ENCODE measurements around the gene PTP4A2.

The PTP4A2 gene

DNA sequence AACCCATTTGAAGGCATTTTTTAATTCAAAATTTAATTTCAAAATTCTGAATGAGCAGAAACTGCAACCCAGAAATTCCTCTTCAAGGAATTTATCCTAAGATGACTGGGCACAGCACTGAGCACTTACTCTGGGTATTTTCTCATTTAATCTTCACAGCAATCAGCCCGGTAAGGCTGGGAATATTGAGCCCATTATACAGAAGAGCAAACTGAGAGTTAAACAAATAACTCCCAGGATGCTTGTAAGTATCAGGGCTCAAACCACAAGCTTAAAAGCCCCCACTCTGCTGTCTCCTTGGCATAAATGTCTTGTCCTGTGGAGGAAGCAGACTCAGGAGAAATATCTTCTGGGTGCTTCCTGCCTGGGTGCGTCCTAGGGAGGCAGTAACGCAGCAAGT, 69.3 kb downstream of the PTP4A2 start:
- Histone ChIP-seq H3K27me3 (ENCODE audit: insufficient read depth, low read length, poor library complexity, severe bottlenecking) (no peaks in the 10 kb centered on the region), H3K36me3 (ENCODE audit: insufficient read depth, low read length) (no peaks in the 10 kb centered on the region), H3K79me2 (ENCODE audit: insufficient read depth, low read length) (no peaks in the 10 kb centered on the region), H3K4me1 (ENCODE audit: insufficient read depth, low read length, poor library complexity, severe bottlenecking) (peaks cover 9% of the 10 kb centered on the region), H3K9me2 (replicated peaks; ENCODE audit: low read depth, low read length) (no peaks in the 10 kb centered on the region), H3K4me2 (ENCODE audit: low read depth, low read length, poor library complexity, severe bottlenecking) (no peak overlapping the region), H3K9me3 (ENCODE audit: insufficient read depth, low read depth, low read length) (no peaks in the 10 kb centered on the region), H4K20me1 (ENCODE audit: insufficient read depth, low read length, poor library complexity, severe bottlenecking) (no peaks in the 10 kb centered on the region), H3K4me3 (ENCODE audit: low read length, poor library complexity, severe bottlenecking) (no peak overlapping the region), H3K9ac (ENCODE audit: low read depth, low read length, poor library complexity, severe bottlenecking) (no peak overlapping the region), H3F3A (ENCODE audit: low read depth) (no peaks in the 10 kb centered on the region), H2AFZ (ENCODE audit: low read length) (no peak overlapping the region)
- TF ChIP-seq, protein P1, sequence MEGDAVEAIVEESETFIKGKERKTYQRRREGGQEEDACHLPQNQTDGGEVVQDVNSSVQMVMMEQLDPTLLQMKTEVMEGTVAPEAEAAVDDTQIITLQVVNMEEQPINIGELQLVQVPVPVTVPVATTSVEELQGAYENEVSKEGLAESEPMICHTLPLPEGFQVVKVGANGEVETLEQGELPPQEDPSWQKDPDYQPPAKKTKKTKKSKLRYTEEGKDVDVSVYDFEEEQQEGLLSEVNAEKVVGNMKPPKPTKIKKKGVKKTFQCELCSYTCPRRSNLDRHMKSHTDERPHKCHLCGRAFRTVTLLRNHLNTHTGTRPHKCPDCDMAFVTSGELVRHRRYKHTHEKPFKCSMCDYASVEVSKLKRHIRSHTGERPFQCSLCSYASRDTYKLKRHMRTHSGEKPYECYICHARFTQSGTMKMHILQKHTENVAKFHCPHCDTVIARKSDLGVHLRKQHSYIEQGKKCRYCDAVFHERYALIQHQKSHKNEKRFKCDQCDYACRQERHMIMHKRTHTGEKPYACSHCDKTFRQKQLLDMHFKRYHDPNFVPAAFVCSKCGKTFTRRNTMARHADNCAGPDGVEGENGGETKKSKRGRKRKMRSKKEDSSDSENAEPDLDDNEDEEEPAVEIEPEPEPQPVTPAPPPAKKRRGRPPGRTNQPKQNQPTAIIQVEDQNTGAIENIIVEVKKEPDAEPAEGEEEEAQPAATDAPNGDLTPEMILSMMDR (conservative IDR thresholded peaks at IDR 0.05; ENCODE audit: low read length): no peak
- TF ChIP-seq EZH2phosphoT487 (IDR thresholded peaks at IDR 0.05; ENCODE audit: borderline replicate concordance): no peak

DNA sequence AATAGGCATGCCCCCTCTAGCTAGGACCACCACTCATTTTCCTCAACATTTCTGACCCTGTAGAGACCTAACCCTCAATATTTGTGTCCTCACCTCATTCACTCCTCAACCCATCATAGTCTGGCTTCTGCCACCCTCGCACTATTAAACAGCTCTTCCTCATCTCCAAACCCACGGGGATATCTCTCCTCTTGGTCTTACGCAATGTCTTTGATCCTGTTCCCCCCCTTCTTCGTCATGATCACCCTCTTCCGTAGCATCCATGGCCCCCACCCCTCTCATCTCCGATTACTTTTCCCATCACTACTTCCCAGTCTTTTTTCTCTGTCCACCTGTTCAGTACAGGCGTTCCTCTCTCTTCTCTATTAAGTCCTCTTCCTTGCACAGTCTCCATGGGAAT, 70.6 kb downstream of the PTP4A2 start:
- Histone ChIP-seq H3K9ac (ENCODE audit: low read depth, low read length, poor library complexity, severe bottlenecking) (no peak overlapping the region), H3K36me3 (ENCODE audit: insufficient read depth, low read length) (no peaks in the 10 kb centered on the region), H3K4me1 (ENCODE audit: insufficient read depth, low read length, poor library complexity, severe bottlenecking) (peaks cover 9% of the 10 kb centered on the region)

DNA sequence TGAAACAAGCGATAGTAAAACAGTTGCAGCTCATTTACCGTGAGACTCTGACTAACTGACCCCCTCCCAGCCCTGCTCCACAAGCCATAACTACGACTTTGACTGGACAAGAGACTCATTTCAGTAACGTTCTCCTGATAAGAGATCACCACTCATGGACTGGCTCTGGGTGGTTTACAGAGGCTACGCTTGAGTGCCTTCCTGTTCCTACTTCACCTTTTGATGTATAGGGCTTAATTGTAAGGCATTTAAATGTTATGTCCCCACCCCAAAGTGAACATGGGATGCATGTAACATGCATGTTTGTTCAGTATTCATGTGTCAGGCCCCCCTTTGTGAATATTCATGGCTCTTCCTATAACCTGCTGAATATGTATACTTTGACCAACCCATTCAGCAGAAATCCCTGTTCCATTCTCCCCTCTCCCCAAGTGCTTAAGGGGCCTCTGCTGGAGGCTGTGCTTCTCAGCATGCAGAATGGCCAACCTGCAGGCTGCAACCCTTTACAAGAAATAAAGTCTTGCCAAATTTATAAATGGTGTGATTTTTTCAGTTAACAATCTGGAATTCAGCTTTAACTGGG, 71.6 kb downstream of the PTP4A2 start:
- peak overlapping the region; percentile 55 for H3K4me2 ChIP-seq (ENCODE audit: low read depth, low read length, poor library complexity, severe bottlenecking)
- H3K9ac ChIP-seq (ENCODE audit: low read depth, low read length, poor library complexity, severe bottlenecking): peak overlapping the region; percentile 47

More for the DNA sequence above, 70.6 kb downstream of the PTP4A2 start:
- Histone ChIP-seq H3F3A (ENCODE audit: low read depth) (no peaks in the 10 kb centered on the region), H3K27me3 (ENCODE audit: insufficient read depth, low read length, poor library complexity, severe bottlenecking) (no peaks in the 10 kb centered on the region), H3K9me2 (replicated peaks; ENCODE audit: low read depth, low read length) (no peaks in the 10 kb centered on the region), H3K4me2 (ENCODE audit: low read depth, low read length, poor library complexity, severe bottlenecking) (no peak overlapping the region), H3K4me3 (ENCODE audit: low read length, poor library complexity, severe bottlenecking) (no peak overlapping the region), H2AFZ (ENCODE audit: low read length) (no peak overlapping the region), H4K20me1 (ENCODE audit: insufficient read depth, low read length, poor library complexity, severe bottlenecking) (no peaks in the 10 kb centered on the region), H3K9me3 (ENCODE audit: insufficient read depth, low read depth, low read length) (no peaks in the 10 kb centered on the region), H3K79me2 (ENCODE audit: insufficient read depth, low read length) (no peaks in the 10 kb centered on the region)
- TF ChIP-seq, protein P1 (conservative IDR thresholded peaks at IDR 0.05; ENCODE audit: low read length): no peak
- no peak for TF ChIP-seq EZH2phosphoT487 (IDR thresholded peaks at IDR 0.05; ENCODE audit: borderline replicate concordance)

More for the DNA sequence above, 71.6 kb downstream of the PTP4A2 start:
- no peaks in the 10 kb centered on the region for H3K36me3 ChIP-seq (ENCODE audit: insufficient read depth, low read length)
- no peaks in the 10 kb centered on the region for H3K9me2 ChIP-seq (replicated peaks; ENCODE audit: low read depth, low read length)
- H3K4me1 ChIP-seq (ENCODE audit: insufficient read depth, low read length, poor library complexity, severe bottlenecking): peaks cover 9% of the 10 kb centered on the region
- H3K27me3 ChIP-seq (ENCODE audit: insufficient read depth, low read length, poor library complexity, severe bottlenecking): no peaks in the 10 kb centered on the region
- no peaks in the 10 kb centered on the region for H3K79me2 ChIP-seq (ENCODE audit: insufficient read depth, low read length)
- H3F3A ChIP-seq (ENCODE audit: low read depth): no peaks in the 10 kb centered on the region
- H3K9me3 ChIP-seq (ENCODE audit: insufficient read depth, low read depth, low read length): no peaks in the 10 kb centered on the region
- H4K20me1 ChIP-seq (ENCODE audit: insufficient read depth, low read length, poor library complexity, severe bottlenecking): no peaks in the 10 kb centered on the region
- TF ChIP-seq, protein P1 (conservative IDR thresholded peaks at IDR 0.05; ENCODE audit: low read length): no peak
- TF ChIP-seq EZH2phosphoT487 (IDR thresholded peaks at IDR 0.05; ENCODE audit: borderline replicate concordance): no peak
- H2AFZ ChIP-seq (ENCODE audit: low read length): peak overlapping the region; percentile 91
- peak overlapping the region; percentile 49 for H3K4me3 ChIP-seq (ENCODE audit: low read length, poor library complexity, severe bottlenecking)
